Type B pancreatic cell (in vitro differentiated cells): ENCODE measurements around the gene NEURL1. TPM values are rescaled to one million over a fixed set of nuclear protein-coding genes. Genes with fewer than 3 reads are reported as not detected.

ENCODE experiments used
- DNase-seq: peaks from one replicate; pipeline ENCODE4 v3.0.0; 2021; ENCODE audit warnings: mixed read lengths; ENCODE audit not compliant: unreplicated experiment; ENCODE audit errors: extremely low spot score
- H3K27ac Mint-ChIP-seq: 2 replicates; pipeline ENCODE4 v1.8.0; 2021; ENCODE audit warnings: mild to moderate bottlenecking, mixed read lengths
- H3K27me3 Mint-ChIP-seq: 2 replicates; pipeline ENCODE4 v1.8.0; 2021; ENCODE audit warnings: mixed read lengths
- H3K36me3 Mint-ChIP-seq: 2 replicates; pipeline ENCODE4 v1.8.0; 2021; ENCODE audit warnings: mixed read lengths
- H3K4me1 Mint-ChIP-seq: one replicate; pipeline ENCODE4 v1.8.0; 2021; ENCODE audit warnings: mixed read lengths; ENCODE audit not compliant: unreplicated experiment
- H3K4me3 Mint-ChIP-seq: 2 replicates; pipeline ENCODE4 v1.8.0; 2021; ENCODE audit warnings: mild to moderate bottlenecking, mixed read lengths
- H3K9me3 Mint-ChIP-seq: 2 replicates; pipeline ENCODE4 v1.8.0; 2021; ENCODE audit warnings: mixed read lengths
- total RNA-seq: library from RNA; stranded (reverse); gene quantifications from 2 replicates; pipeline ENCODE4 v1.2.1, GENCODE V29; 2021; ENCODE audit warnings: low replicate concordance
- TF ChIP-seq, protein P1 (sequence below): fragments of 200-600 bp; sonication (generic); conservative IDR thresholded peaks from 2 replicates; pipeline ENCODE4 v1.5.0; 2021; ENCODE audit warnings: antibody characterized with exemption, mild to moderate bottlenecking

NEURL1 gene
- total RNA-seq, 1 donor from 2014 or later = 38.3 TPM

DNA sequence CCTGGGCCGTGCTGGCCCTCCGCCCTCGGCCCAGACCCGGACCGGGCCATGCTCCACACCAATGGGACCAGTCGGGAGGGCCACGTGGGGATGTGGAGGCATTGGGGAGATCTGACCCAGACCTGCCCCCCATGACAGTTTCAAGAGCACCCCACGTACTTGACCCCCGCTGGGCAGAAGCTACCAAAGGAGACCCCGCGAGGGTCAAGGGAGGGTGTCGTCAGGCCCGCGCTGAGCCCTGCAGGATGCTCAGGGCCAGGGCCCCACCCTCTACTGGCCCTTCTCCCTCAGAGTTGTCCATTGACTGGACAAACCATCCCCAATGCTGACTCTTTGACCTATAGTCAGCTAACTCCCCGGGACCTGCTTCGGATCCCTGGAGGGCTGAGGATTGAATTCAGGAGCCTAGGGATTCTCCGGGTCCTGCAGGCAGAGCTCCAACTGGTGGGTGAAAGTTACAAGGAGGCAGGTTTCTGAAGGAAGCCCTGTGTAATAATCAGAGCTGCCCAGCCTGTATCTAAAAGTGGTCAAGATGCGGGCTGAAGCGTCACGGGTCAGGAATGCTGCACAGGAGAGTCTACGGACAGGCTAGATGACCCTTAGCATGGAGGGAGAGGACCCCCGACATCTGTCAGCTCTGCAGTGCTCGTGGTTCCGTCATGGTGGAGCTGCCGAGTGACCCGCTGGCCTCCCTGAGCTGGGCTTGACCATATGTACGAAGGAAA, 40.8 kb upstream of the NEURL1 start:
- no peaks in the 10 kb centered on the region for H3K9me3 Mint-ChIP-seq
- H3K4me1 Mint-ChIP-seq = no peaks in the 10 kb centered on the region
- H3K4me3 Mint-ChIP-seq = peak overlapping the region; percentile 76
- peaks cover 10% of the 10 kb centered on the region for H3K36me3 Mint-ChIP-seq
- H3K27me3 Mint-ChIP-seq = no peaks in the 10 kb centered on the region
- no peak overlapping the region for H3K27ac Mint-ChIP-seq
- TF ChIP-seq, protein P1, sequence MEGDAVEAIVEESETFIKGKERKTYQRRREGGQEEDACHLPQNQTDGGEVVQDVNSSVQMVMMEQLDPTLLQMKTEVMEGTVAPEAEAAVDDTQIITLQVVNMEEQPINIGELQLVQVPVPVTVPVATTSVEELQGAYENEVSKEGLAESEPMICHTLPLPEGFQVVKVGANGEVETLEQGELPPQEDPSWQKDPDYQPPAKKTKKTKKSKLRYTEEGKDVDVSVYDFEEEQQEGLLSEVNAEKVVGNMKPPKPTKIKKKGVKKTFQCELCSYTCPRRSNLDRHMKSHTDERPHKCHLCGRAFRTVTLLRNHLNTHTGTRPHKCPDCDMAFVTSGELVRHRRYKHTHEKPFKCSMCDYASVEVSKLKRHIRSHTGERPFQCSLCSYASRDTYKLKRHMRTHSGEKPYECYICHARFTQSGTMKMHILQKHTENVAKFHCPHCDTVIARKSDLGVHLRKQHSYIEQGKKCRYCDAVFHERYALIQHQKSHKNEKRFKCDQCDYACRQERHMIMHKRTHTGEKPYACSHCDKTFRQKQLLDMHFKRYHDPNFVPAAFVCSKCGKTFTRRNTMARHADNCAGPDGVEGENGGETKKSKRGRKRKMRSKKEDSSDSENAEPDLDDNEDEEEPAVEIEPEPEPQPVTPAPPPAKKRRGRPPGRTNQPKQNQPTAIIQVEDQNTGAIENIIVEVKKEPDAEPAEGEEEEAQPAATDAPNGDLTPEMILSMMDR = no peak
- no peak for DNase-seq

DNA sequence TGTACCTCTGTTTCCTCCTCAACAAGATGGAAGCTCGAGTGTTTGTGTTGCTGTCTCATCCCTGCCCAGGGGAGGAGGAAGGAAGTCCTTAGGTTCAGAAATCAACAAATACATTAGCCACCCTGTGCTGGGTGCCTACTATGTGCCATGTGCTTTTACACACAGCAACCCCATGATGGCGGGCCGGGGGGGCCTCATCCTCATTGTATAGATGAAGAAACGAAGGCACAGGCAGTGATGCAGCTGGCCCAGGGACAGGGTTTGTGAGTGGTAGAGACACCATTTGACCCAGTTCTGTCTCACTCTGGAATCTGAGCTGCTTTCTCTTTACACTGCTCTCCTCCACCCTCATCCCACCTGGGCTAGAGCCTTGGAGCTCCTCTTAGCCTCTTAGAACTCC, 39.5 kb upstream of the NEURL1 start:
- DNase-seq = no peak

DNA sequence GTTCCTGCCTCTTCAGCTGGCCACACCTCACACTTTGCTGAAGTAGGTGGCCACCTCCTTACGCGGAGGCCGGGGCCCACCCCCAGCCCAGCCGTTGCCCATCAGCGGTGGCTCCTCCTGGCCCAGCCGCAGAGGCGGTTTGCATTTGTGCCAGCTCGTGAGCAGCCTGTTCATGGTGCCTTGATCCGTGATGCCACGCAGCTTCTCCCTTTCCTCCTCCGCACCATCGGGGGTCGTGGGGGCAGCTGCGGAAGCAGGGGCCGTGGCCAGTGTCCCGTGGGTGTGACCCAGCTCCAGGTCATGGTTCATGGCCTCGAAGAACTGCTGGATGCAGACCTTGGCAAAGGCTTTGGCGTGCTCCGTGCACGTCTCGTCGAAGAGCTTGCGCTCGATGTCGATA, 38.3 kb upstream of the NEURL1 start:
- TF ChIP-seq, protein P1 = no peak
- Mint-ChIP-seq H3K4me3 (no peak overlapping the region), H3K9me3 (no peaks in the 10 kb centered on the region), H3K4me1 (peaks cover 8% of the 10 kb centered on the region), H3K27ac (no peak overlapping the region), H3K27me3 (no peaks in the 10 kb centered on the region), H3K36me3 (no peaks in the 10 kb centered on the region)
- DNase-seq = no peak

More for the DNA sequence above, 39.5 kb upstream of the NEURL1 start:
- Mint-ChIP-seq H3K27me3 (no peaks in the 10 kb centered on the region), H3K4me3 (no peak overlapping the region), H3K9me3 (no peaks in the 10 kb centered on the region), H3K4me1 (no peaks in the 10 kb centered on the region), H3K36me3 (peaks cover 3% of the 10 kb centered on the region), H3K27ac (no peak overlapping the region)
- TF ChIP-seq, protein P1 = no peak

DNA sequence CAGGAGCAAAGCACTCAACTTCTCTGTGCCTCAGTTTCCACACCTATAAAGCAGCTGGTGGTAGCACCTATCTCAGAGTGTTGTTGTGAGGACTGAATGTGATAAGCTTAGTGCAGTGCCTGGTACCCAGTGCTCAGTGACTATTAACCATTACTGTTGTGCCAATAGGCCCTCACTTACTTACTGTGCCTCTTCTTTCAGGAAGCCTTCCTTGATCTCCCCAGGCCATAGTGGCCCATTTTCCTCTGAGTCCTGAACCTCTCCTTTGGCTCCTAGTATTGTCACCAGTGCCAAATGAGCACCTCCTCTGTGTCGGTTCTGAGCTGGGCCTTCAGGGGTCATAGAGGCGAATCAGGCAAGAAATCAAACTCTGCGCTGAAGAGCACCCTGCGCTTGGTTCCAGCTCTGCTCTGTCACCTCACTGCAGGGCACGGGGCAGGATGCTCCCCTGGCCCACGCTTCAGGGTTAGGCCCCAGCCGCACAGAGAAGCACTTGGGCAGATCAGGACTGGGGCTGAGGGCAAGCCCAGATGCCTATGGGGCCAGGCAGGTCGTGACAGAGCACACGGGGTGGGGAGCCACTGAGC, 37.3 kb upstream of the NEURL1 start:
- H3K9me3 Mint-ChIP-seq = no peaks in the 10 kb centered on the region
- peaks cover 8% of the 10 kb centered on the region for H3K4me1 Mint-ChIP-seq
- no peak overlapping the region for H3K4me3 Mint-ChIP-seq
- TF ChIP-seq, protein P1 = no peak
- no peaks in the 10 kb centered on the region for H3K36me3 Mint-ChIP-seq
- no peak for DNase-seq
- H3K27me3 Mint-ChIP-seq = no peaks in the 10 kb centered on the region
- H3K27ac Mint-ChIP-seq = no peak overlapping the region

DNA sequence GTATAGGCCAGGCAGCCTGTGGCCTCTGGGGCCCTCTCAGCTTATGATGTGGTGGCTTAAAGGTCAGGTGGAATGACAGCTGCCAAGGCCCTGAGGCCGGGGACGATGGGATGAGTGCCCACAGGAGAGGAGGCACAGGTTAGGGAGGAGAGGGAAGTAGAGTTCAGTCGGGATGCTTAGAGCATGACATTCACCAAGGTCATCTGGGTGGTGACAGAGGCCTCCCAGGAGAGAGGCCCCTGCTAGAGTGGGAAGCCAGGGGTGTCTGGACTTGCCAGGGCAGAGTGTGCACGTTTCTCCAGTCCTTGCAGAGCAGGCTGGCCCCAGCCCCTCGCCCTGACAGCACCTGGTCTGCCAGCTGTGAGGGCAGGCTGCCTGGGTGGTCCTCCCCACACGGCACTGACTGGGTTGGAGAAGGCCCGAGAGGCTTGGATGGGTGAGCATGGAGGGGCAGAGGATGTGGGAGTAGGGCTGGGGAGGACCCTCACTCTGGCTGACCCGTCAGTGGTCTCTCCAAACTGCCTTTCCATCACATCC, 36.3 kb upstream of the NEURL1 start:
- H3K36me3 Mint-ChIP-seq = no peaks in the 10 kb centered on the region
- peaks cover 8% of the 10 kb centered on the region for H3K4me1 Mint-ChIP-seq
- no peaks in the 10 kb centered on the region for H3K27me3 Mint-ChIP-seq
- no peak for DNase-seq
- H3K27ac Mint-ChIP-seq = peak overlapping the region; percentile 34
- H3K4me3 Mint-ChIP-seq = no peak overlapping the region
- TF ChIP-seq, protein P1 = no peak
- H3K9me3 Mint-ChIP-seq = no peaks in the 10 kb centered on the region
